ENCODE measurements around the gene CPNE2.
"Not testable (repeated sequence)": the region's sequence is repeated elsewhere in the genome, so short reads cannot be mapped to it uniquely, and the experiment has no call there.

DNA sequence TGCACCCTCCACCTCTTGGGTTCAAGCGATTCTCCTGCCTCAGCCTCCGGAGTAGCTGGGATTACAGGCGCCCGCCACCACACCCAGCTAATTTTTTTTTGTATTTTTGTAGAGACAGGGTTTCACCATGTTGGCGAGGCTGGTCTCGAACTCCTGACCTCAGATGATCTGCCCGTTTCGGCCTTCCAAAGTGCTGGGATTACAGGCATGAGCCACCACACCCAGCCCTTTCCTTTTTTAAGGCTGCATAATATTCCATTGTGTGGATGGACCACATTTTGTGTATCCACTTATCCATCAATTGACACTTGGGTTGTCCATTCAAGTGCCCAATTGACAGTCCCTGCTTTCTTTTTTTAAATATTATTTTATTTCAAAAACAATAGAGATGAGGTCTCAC, 29.2 kb upstream of the CPNE2 start:
- not testable (repeated sequence) for TF ChIP-seq POLR2AphosphoS5, POLR2A, EP300 (IDR thresholded peaks at IDR 0.05)
- TF ChIP-seq, protein P1, sequence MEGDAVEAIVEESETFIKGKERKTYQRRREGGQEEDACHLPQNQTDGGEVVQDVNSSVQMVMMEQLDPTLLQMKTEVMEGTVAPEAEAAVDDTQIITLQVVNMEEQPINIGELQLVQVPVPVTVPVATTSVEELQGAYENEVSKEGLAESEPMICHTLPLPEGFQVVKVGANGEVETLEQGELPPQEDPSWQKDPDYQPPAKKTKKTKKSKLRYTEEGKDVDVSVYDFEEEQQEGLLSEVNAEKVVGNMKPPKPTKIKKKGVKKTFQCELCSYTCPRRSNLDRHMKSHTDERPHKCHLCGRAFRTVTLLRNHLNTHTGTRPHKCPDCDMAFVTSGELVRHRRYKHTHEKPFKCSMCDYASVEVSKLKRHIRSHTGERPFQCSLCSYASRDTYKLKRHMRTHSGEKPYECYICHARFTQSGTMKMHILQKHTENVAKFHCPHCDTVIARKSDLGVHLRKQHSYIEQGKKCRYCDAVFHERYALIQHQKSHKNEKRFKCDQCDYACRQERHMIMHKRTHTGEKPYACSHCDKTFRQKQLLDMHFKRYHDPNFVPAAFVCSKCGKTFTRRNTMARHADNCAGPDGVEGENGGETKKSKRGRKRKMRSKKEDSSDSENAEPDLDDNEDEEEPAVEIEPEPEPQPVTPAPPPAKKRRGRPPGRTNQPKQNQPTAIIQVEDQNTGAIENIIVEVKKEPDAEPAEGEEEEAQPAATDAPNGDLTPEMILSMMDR (IDR thresholded peaks at IDR 0.05) = not testable (repeated sequence)
